Stimulated activated CD4-positive, alpha-beta T cell treated with anti-CD3 and anti-CD28 coated beads, Interleukin-15, amount 100 ng/mL, for 1 hour (primary cell): ENCODE data around the gene HOXC11.

Experiments used
- DNase-seq, 2 donors: peaks; one replicate each; pipeline ENCODE4 v3.0.0-alpha.2; 2020; ENCODE audit warnings: low read depth in 1 of 2, low spot score in 1 of 2

HOXC11 gene

GRCh38 chr12:53972722-53973235 is at the start of gene HOXC11:
HOXC11 (plus strand) TSS chr12:53973126; CDS start chr12:53973242, 116 bp downstream.
- DNase-seq: no peak

DNA sequence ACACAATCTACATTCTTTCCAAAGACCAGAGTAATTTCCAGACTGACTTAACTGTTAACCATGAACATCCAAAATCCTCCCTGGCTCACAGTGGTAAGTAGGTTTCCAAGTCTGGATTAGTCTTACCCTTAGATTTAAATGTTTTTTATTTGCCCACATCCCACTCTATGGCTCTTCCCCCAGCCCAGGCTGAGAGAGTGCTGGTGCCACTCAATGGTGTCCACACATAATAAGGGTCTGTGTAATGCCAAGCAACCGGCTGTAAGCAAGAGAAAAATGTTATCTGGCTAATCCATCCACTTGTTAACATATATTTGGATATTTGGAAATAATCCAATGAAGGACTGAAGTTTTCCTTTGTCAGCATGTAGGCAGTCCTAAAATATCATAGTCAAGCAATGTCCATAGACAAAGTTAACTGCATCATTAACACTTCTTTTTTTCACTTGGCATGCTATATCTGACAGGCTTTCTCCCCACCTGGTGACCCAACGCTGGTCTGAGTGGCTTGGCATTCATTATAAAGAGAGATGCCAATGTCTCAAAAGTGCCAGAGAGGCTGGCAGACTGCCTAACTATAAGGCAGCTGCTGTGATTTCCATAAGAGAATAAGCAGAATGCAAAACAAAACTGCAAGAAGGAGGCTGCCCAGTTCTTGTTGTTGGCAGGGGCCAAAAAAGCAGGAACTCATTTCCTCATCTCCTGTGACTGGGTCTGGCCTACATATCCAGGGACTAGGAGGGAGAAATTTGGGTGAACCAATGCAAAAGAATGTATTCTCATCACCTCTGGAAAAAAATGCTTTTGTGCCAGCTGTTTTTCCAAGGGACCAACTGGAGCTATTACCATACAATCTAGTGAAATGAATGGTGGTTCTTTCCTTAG is 48.2 kb upstream of the HOXC11 start:
- DNase-seq: no peak

DNA sequence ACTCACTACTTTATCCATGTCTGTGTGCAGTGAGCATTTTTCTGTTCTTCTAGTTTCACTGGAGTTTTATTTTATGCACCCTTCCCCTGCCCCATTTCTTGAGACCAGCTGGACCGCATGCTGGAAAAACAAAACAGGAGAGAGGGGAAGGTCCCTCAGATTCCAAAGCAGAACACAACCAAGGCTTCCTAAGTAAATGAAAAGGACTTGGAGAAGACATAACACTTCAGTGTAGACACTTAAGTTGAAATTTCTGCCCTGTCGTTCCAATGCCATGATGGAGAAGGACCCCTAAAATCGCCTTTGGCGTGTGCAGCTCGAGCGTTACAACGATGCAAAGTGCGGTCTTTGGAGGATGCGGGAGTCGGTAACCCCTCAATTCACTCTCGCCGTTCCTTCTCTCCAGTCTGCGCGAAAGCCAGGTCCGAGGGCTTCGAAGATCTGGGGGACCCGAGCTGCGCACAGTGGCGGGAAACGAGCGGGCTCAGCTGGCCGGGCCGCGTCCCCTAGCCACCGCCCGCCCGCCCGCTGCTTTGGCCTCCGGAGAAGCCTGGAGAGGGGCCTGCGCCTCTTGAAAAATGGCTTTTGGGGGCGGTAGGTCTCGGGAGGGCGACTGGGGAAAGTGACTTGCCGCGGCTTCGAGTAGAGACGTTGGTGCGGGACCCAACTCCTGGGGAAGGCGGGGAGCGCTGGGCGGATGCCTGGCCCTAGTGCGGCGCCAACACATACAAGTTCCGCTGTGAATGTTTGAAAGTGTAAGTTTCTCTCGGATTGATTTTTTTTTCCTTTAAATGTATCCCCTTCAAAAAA is 45.5 kb upstream of the HOXC11 start:
- DNase-seq: no peak

DNA sequence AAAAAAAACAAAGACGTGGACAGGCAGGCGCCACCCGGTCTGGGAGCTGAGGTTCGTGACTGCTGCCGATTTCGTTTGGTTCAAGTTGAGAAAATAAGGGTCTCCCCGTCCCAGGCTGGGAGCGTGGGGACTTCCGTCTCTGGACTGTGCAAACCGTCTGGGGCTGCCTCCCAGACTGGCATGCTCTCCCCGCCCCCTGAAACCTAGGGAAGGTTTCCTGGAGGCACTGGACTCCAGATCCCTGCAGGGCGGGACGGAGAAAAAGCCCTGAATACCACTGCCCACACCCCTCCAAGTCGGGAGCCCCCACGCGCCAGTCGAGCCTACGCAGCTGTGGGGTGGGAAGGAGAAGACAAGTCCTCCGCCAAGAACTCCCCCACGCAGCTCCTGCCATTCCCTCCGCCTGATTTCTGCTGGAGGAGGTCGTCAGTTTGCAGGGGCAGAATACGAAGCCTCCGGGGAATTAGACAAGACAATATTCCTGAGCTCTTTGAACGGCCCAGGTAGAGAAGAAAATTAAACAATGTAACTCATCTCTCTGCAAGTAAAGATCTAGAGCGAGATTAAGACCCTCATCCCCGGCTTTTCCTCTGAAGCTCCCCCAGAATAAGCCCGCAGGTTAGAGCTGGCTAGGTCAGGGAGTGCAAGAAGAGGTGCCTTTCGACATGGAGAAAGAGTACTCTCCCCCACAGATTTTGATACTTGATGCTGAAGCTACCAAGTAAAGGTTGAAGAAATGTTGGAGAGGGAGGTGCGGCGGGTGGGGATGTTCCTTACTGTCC is 44.7 kb upstream of the HOXC11 start:
- DNase-seq: no peak

DNA sequence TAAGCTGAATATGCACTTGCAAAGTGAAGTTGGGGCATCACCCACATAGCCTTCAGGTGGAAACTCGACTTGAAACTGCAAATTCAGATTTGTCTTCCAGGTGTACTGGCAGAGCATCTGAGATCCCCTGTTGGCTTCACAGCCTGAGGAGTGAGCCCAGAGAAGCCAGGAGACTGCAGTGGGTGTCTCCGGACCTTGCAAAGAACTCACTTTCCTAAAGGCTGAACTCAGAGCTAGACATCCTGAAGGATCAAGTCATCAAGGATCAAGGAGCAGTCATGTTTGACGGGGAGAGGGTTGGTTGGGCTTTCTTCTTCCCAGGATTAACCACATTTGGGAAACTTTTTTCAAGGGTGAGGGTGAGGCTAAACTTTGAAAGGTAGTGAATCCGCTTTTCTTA is 43.4 kb upstream of the HOXC11 start:
- no peak for DNase-seq

DNA sequence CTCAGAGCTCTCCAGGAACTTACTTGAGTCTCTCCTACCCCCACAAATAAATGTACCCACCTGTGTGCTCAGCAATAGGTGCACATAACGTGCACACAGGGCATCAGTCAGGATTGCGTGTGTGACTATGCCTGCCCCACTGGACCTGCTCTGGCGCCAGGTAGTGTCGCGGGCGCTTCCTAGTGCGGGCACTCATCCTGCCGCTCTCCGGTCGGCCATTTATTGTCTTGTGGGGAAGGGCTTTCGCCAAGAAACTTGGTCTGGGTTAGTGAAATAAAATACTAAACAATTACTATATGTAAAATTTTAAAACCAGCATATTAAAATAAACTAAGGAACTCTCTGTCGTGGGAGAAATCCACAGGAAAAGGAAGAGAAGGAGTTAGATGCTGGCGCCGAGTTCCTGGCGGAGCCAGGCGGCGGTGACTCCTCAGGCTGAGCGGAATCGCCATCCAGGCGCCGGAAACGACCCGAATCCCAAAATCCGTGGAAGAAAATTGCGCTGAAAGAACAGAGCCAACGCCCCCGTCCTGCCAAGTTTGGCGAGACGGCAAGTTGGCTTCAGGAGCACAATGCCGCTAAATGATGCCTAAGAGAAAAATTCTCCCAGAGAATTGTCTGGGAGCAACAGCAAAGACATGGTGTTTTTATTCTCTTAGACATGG is 42.2 kb upstream of the HOXC11 start:
- no peak for DNase-seq

DNA sequence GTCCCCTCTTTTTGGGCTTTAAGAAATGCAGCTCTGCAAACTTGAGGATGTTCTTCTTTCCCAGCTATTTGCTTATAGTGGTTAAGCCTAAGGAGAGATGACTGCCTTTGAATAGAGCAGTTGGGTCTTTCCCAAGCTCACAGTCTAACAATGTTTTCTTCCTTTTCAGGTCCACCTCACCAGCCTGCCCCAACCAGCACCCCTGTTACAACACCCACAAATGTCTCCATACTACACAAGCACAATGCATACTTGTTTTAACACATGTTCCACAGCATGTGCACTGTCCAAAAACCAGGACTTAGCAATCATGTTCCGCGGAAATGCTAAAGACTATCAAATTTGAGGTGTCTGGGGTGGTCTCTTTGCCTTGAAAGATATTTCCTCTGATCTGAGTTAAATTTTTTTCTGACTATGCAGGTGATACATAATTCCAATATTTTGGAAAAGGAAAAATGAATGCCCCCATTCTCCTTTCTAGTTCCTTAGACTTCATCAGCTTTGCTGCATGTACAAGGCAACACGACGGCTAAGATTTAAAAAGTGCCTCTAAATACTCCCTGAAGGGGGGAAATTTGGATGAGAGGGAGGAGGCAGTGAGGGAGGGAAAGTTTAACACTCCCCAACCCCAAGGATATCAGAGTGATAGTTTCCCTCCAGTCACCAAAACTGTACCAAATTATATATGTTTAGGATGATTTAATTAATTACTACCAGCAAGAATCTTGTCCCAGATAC is 40.9 kb upstream of the HOXC11 start:
- no peak for DNase-seq

DNA sequence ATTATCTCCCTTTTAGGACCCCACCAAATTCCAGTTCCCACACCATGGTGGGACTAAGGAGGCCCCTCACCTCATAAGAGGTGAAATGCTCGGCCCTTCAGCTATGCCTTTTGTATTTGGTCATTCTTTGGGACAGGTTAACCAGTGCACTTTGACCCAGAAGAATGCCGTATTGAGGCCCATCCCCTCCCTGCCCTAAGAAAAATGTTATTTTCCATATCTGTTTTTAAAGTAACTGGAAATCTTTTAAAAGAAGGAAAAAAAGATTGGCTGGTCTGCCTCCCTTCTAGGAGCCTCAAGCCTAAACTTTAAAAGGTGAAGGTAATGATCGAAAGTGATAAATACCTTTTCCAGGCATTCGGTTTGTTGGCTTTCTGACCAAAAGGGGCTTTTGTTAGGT is 40.0 kb upstream of the HOXC11 start:
- DNase-seq: no peak

GRCh38 chr12:53935383-53936341 is 37.3 kb upstream of the HOXC11 start:
- DNase-seq: no peak

DNA sequence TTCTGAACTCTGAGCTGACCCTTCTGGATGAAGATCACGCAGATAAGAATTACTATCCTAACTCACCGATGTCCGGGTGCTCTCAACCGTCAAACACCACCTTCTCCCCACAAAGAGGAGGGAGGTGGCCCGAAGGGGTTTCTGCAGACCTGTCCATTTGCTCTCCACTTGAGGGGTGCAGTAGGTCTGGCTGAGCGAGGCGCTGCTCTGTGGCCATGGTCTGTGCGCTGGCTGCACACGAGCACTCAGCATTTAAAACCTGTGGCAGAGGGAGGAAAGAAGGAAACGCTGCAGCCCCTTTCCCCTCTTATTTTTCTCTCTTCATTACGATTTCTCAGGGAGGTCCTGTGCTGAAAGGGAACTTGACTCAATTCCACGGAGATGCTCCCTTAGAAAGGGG is 35.8 kb upstream of the HOXC11 start:
- DNase-seq: no peak

- no peak for DNase-seq
These were observed 35.2 kb upstream of the HOXC11 start for GRCh38 chr12:53937596-53938325.

DNA sequence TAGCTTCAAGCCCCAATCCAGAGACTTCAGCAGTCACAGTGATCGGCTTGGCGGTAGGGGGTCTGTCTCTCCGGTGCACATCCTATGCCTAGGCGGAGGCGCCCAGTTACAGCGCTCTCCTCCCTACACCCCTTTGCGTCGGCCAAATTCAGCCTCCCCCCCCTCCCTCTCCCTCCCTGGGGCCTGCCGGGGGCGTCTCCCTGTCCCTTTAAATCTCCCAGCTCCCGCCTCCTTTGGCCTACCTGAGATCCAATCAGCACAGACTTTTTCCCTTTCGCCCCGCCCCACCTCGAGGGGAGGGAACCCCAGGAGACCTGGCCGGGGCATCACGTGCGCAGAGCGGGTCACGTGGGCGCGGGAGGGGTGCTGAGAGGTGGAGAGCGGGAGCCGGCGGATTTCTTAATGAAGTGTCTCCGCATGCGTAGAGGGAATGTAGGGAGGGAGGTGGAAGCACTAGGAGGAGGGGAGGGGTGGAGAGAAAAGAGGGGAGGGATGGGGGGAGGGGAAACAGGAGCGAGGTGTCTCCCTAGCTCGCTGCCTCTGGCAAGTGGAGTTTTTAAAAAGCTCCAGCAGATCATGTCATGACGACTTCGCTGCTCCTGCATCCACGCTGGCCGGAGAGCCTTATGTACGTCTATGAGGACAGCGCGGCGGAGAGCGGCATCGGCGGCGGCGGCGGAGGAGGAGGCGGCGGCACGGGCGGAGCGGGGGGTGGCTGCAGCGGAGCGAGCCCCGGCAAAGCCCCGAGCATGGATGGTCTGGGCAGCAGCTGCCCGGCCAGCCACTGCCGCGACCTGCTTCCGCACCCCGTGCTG is 34.4 kb upstream of the HOXC11 start, which contains the start of gene HOXC13:
HOXC13 (plus strand) TSS at position 506 of the 815 bp plus-strand sequence; CDS start at position 582, 76 bp downstream.
- DNase-seq: peak in 1 of 2 donors; percentile 28

DNA sequence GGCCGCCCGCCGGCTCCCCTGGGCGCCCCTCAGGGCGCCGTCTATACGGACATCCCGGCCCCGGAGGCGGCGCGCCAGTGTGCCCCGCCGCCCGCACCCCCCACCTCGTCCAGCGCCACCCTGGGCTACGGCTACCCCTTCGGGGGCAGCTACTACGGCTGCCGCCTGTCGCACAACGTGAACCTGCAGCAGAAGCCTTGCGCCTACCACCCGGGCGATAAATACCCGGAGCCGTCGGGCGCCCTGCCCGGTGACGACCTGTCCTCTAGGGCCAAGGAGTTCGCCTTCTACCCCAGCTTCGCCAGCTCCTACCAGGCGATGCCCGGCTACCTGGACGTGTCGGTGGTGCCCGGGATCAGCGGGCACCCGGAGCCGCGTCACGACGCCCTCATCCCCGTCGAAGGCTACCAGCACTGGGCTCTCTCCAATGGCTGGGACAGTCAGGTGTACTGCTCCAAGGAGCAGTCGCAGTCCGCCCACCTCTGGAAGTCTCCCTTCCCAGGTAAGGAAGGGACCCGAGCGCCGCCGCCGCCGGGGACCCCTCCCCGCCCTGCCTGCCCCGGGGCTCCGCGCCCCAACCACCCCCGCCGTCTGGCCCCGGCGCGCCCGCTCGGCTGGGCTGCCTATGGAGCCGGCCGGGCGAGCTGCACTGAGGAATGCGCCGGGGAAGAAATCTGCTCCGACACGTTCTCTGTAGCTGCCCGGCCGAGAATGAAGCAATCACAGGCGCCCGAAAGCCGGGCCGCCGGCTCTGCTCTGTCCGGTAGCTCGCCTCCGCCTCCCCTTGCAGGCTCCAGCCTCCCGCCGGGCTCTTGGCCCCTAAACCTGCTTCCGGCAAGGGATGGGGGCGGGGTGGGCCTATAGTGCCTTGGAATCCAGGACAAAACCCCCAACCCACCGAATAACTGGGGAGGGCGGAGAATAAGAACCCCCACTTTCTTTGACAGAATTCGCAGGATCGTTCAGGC is 33.5 kb upstream of the HOXC11 start:
- no peak for DNase-seq

GRCh38 chr12:53940443-53941014 is 32.4 kb upstream of the HOXC11 start:
- no peak for DNase-seq

GRCh38 chr12:53941187-53941586 is 31.7 kb upstream of the HOXC11 start:
- no peak for DNase-seq

DNA sequence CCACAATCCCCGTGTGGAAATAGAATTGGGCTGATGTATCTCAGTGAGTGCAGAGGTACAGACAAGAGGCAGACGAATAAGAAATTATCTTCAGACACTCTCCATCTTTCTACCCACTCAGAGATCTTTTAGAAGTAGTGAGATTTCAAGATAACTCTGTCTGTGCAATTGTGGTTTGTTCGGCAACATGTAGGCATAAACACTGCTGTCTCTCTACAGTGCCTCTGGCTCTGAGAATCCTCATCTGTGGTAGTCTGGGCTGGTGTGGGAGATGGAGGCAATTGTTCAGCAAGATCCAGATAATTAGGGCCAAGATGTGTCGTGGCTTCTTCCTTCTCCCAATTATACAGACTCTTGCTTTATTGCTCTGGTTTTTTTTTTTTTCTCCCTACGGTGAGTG is 31.2 kb upstream of the HOXC11 start:
- no peak for DNase-seq
